Esophagus muscularis mucosa (tissue), 4 donors: ENCODE results near the gene BRSK2. TPM values are rescaled to one million over a fixed set of nuclear protein-coding genes. Genes with fewer than 3 reads are reported as not detected.
A peak's percentile ranks its signal among the peaks of the same experiment; 100 is the strongest.

Experiments
- DNase-seq: peaks from one replicate; pipeline ENCODE4 v3.0.0-alpha.2; 2017; ENCODE audit errors: extremely low spot score
- H3K27ac ChIP-seq, 4 donors: fragments of 200-600 bp; sonication (generic); replicated peaks in 1 of 4; 1 replicate in 3 of 4; 2 replicates in 1 of 4; pipeline ENCODE4 v1.5.1; 2016 to 2019; ENCODE audit warnings: mild to moderate bottlenecking in 1 of 4
- H3K27me3 ChIP-seq, 4 donors: fragments of 200-600 bp; sonication (generic); one replicate each; pipeline versions ENCODE4 v1.5.1 to v1.6.0; 2016 to 2019
- H3K36me3 ChIP-seq, 4 donors: fragments of 200-600 bp; sonication (generic); one replicate each; pipeline ENCODE4 v1.5.1; 2016 to 2019
- H3K4me1 ChIP-seq, 4 donors: fragments of 200-600 bp; sonication (generic); one replicate each; pipeline ENCODE4 v1.5.1; 2016 to 2019
- H3K4me3 ChIP-seq, 4 donors: fragments of 200-600 bp; sonication (generic); 1 replicate in 2 of 4; 2 replicates in 2 of 4; pipeline ENCODE4 v1.5.1; 2016 to 2019; ENCODE audit warnings: mild to moderate bottlenecking in 4 of 4, moderate library complexity in 1 of 4
- H3K9me3 ChIP-seq, 4 donors: fragments of 200-600 bp; sonication (generic); 1 replicate in 3 of 4; 2 replicates in 1 of 4; pipeline ENCODE4 v1.5.1; 2016 to 2019
- CTCF ChIP-seq, 3 experiments: fragments of 200-600 bp in 2 of 3; fragments of 450-650 bp in 1 of 3; sonication (generic) in 2 of 3; IDR thresholded peaks; one replicate each; pipeline ENCODE4 v1.5.1; 2017 to 2019; ENCODE audit warnings: antibody characterized with exemption in 3 of 3, mild to moderate bottlenecking in 2 of 3, moderate library complexity in 1 of 3
- EP300 ChIP-seq: sonication (generic); formaldehyde crosslinking; IDR thresholded peaks from one replicate; pipeline ENCODE4 v1.6.1; 2017; ENCODE audit warnings: antibody characterized with exemption
- POLR2A ChIP-seq: fragments of 450-650 bp; IDR thresholded peaks from one replicate; pipeline ENCODE4 v1.6.1; 2017; ENCODE audit warnings: antibody characterized with exemption, moderate library complexity, mild to moderate bottlenecking, low read depth
- POLR2AphosphoS5 ChIP-seq, 2 donors: sonication (generic); formaldehyde crosslinking; IDR thresholded peaks; one replicate each; pipeline ENCODE4 v1.6.1; 2017; ENCODE audit warnings: antibody characterized with exemption in 2 of 2
- WGBS: methylation state at CpG from one replicate; pipeline ENCODE4 v1.1.5; 2018; 5-methylcytosine and 5-hydroxymethylcytosine counted together
- intact Hi-C: fragments of 100-400 bp; cut with DNase I; formaldehyde crosslinking; loops from one replicate; pipeline ENCODE4 v1.15.1; 2023
- total RNA-seq, 4 donors: library from RNA; depleted of rRNA; stranded (reverse); fragments of >200 nt; gene quantifications; one replicate each; pipeline versions ENCODE4 v1.1.0 to v1.2.1, GENCODE V29; 2016

Gene BRSK2
- total RNA-seq, 4 donors from 2014 or later = 1.0 to 3.3 (median 2.8) TPM

- WGBS = 0% methylated on average over 7 of the region's 56 CpGs
Observed at GRCh38 chr11:1382831-1383607, 6.7 kb upstream of the BRSK2 start.

GRCh38 chr11:1384199-1384970 is 5.3 kb upstream of the BRSK2 start:
- Histone ChIP-seq H3K4me3 (no peak overlapping the region), H3K27ac (no peak overlapping the region), H3K9me3 (peaks cover 0 to 5% (median 0%) of the 10 kb centered on the region in 4 donors), H3K4me1 (peaks cover 15 to 25% (median 24%) of the 10 kb centered on the region in 4 donors), H3K27me3 (peaks cover 0 to 8% (median 0%) of the 10 kb centered on the region in 4 donors), H3K36me3 (no peaks in the 10 kb centered on the region)
- DNase-seq = no peak
- TF ChIP-seq POLR2A (no peak), EP300 (no peak), CTCF (IDR thresholded peaks at IDR 0.05) (no peak), POLR2AphosphoS5 (IDR thresholded peaks at IDR 0.05) (no peak)
- intact Hi-C loops = loop anchor here (5.0 to 10.0 kb wide), 2 partner anchors 47 to 120 kb away; no protein-coding TSS in a partner anchor
- 88% methylated on average over 14 of the region's 21 CpGs for WGBS

More at GRCh38 chr11:1382831-1383607, 6.7 kb upstream of the BRSK2 start:
- H3K4me1 ChIP-seq = peaks cover 4 to 15% (median 13%) of the 10 kb centered on the region in 4 donors
- DNase-seq = peak; percentile 96
- H3K36me3 ChIP-seq = no peaks in the 10 kb centered on the region
- intact Hi-C loops = loop anchor here (5.0 to 10.0 kb wide), 2 partner anchors 46 to 118 kb away; no protein-coding TSS in a partner anchor
- peak overlapping the region; percentile 61 to 76 (median 64) for H3K4me3 ChIP-seq
- peaks cover 0 to 5% (median 0%) of the 10 kb centered on the region in 4 donors for H3K9me3 ChIP-seq
- H3K27ac ChIP-seq = peak overlapping the region; percentile 84 to 86 (median 84)
- H3K27me3 ChIP-seq = no peaks in the 10 kb centered on the region
- TF ChIP-seq CTCF (IDR thresholded peaks at IDR 0.05) = peak in 1 of 3 experiments; percentile 14
- no peak for TF ChIP-seq POLR2A
- TF ChIP-seq EP300 = no peak
- peak; percentile 39 to 51 for TF ChIP-seq POLR2AphosphoS5 (IDR thresholded peaks at IDR 0.05)

GRCh38 chr11:1387521-1387920 is 2.2 kb upstream of the BRSK2 start:
- no peak for DNase-seq
- TF ChIP-seq POLR2AphosphoS5 (IDR thresholded peaks at IDR 0.05) (no peak), POLR2A (no peak), EP300 (no peak), CTCF (IDR thresholded peaks at IDR 0.05) (no peak)
- Histone ChIP-seq H3K4me1 (peaks cover 19 to 38% (median 35%) of the 10 kb centered on the region in 4 donors), H3K4me3 (no peak overlapping the region), H3K27me3 (peaks cover 5 to 28% (median 18%) of the 10 kb centered on the region in 4 donors), H3K27ac (no peak overlapping the region), H3K9me3 (no peaks in the 10 kb centered on the region), H3K36me3 (no peaks in the 10 kb centered on the region)
- 93% methylated on average over 10 of the region's 10 CpGs for WGBS
- intact Hi-C loops = loop anchor here (10.0 kb wide), 1 partner anchor 123 kb away; no protein-coding TSS in a partner anchor

GRCh38 chr11:1387961-1388762 is 1.6 kb upstream of the BRSK2 start:
- 59% methylated on average over 20 of the region's 22 CpGs for WGBS
- Histone ChIP-seq H3K27ac (no peak overlapping the region), H3K27me3 (peaks cover 5 to 35% (median 24%) of the 10 kb centered on the region in 4 donors), H3K4me1 (peaks cover 19 to 32% (median 28%) of the 10 kb centered on the region in 4 donors), H3K4me3 (peak overlapping the region in 1 of 4 donors; percentile 76), H3K36me3 (no peaks in the 10 kb centered on the region), H3K9me3 (no peaks in the 10 kb centered on the region)
- DNase-seq = no peak
- no peak for TF ChIP-seq POLR2A
- no peak for TF ChIP-seq POLR2AphosphoS5 (IDR thresholded peaks at IDR 0.05)
- TF ChIP-seq EP300 = no peak
- TF ChIP-seq CTCF (IDR thresholded peaks at IDR 0.05) = no peak
- intact Hi-C loops = loop anchor here (10.0 kb wide), 1 partner anchor 123 kb away; no protein-coding TSS in a partner anchor
